Spleen (tissue), 7 donors: ENCODE data around the gene ODAD3.

Experiments used
- CTCF ChIP-seq, 11 experiments: fragments of 200-600 bp in 7 of 11; fragments of 450-650 bp in 4 of 11; sonication (generic) in 4 of 11; IDR thresholded peaks in 8 of 11; conservative IDR thresholded peaks in 3 of 11; 1 replicate in 7 of 11; 2 replicates in 4 of 11; pipeline versions ENCODE4 v1.4.0 to v1.8.0; 2016 to 2021; ENCODE audit warnings: antibody characterized with exemption in 11 of 11, inconsistent platforms in 4 of 11, mild to moderate bottlenecking in 1 of 11
- POLR2A ChIP-seq, 3 donors: fragments of 450-650 bp; IDR thresholded peaks; one replicate each; pipeline ENCODE4 v1.5.1; 2017; ENCODE audit warnings: antibody characterized with exemption in 3 of 3, mild to moderate bottlenecking in 1 of 3
- donor health status: DM: no; HTN: no; CAD: no; lungs with moderate emphysema.
- donor health status: DM: no; HTN: no; CAD: no.
- donor health status: DM: no; HTN: no; CAD: no.

- TF ChIP-seq CTCF (IDR thresholded peaks at IDR 0.05 in 8 of 11, conservative IDR thresholded peaks at IDR 0.05 in 3 of 11) (no peak), POLR2A (IDR thresholded peaks at IDR 0.05) (no peak)
Observed at GRCh38 chr19:11390933-11391680, 43.8 kb downstream of the ODAD3 start.
